ENCODE results near the gene PDGFC.

- TF ChIP-seq CTCF (IDR thresholded peaks at IDR 0.05) (no peak), REST (IDR thresholded peaks at IDR 0.05; ENCODE audit: insufficient read depth in 1 of 2, low read depth in 2 of 2, low read length in 1 of 2) (no peak)
These were observed 113.5 kb downstream of the PDGFC start for GRCh38 chr4:156858071-156858470.

Measured in Panc1 (cell line).